ENCODE data around the gene NRDE2. TPM values are rescaled to one million over a fixed set of nuclear protein-coding genes. Genes with fewer than 3 reads are reported as not detected.

NRDE2 gene
- total RNA-seq, 1 donor from 2014 or later, result 22.2 TPM

DNA sequence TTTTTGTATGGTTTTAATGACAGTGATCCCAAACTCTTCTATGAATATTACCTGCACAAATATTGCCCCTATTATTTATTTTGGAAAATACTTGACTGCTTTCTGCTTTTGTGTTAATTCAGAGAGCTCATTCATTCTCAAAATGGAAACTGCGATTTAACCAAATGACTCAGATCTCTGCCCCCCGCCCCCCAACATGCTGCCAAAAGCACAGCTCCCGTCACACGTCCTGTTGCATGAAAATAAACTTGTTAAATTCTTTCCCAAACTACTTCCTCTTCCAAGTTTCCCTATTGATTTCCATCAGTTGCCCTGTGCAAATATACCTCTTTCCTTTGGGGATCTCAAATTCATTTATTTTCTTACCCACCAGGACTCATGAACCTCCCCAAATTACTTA is 18.0 kb upstream of the NRDE2 start:
- Histone ChIP-seq H3K4me1 (no peaks in the 10 kb centered on the region), H3K27ac (no peak overlapping the region), H3K27me3 (ENCODE audit: low read depth) (no peaks in the 10 kb centered on the region), H3K36me3 (no peaks in the 10 kb centered on the region), H3K9me3 (no peaks in the 10 kb centered on the region), H3K4me3 (no peak overlapping the region)
- intact Hi-C loops (cut with DNase I), result no loop called here
- no peak for ATAC-seq
- DNase-seq, result no peak
- TF ChIP-seq, protein P1, sequence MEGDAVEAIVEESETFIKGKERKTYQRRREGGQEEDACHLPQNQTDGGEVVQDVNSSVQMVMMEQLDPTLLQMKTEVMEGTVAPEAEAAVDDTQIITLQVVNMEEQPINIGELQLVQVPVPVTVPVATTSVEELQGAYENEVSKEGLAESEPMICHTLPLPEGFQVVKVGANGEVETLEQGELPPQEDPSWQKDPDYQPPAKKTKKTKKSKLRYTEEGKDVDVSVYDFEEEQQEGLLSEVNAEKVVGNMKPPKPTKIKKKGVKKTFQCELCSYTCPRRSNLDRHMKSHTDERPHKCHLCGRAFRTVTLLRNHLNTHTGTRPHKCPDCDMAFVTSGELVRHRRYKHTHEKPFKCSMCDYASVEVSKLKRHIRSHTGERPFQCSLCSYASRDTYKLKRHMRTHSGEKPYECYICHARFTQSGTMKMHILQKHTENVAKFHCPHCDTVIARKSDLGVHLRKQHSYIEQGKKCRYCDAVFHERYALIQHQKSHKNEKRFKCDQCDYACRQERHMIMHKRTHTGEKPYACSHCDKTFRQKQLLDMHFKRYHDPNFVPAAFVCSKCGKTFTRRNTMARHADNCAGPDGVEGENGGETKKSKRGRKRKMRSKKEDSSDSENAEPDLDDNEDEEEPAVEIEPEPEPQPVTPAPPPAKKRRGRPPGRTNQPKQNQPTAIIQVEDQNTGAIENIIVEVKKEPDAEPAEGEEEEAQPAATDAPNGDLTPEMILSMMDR (IDR thresholded peaks at IDR 0.05), result no peak

GRCh38 chr14:90348270-90348669 is 16.5 kb upstream of the NRDE2 start:
- Histone ChIP-seq H3K4me3 (no peak overlapping the region), H3K9me3 (no peaks in the 10 kb centered on the region), H3K27ac (no peak overlapping the region), H3K27me3 (ENCODE audit: low read depth) (no peaks in the 10 kb centered on the region), H3K4me1 (no peaks in the 10 kb centered on the region), H3K36me3 (no peaks in the 10 kb centered on the region)
- ATAC-seq, result no peak
- TF ChIP-seq, protein P1 (IDR thresholded peaks at IDR 0.05), result no peak
- intact Hi-C loops (cut with DNase I), result no loop called here
- no peak for DNase-seq

- DNase-seq (no peak), ATAC-seq (no peak)
- Histone ChIP-seq H3K27ac (no peak overlapping the region), H3K4me1 (no peaks in the 10 kb centered on the region), H3K36me3 (no peaks in the 10 kb centered on the region), H3K4me3 (no peak overlapping the region), H3K9me3 (no peaks in the 10 kb centered on the region), H3K27me3 (ENCODE audit: low read depth) (no peaks in the 10 kb centered on the region)
- TF ChIP-seq, protein P1 (IDR thresholded peaks at IDR 0.05), result no peak
- intact Hi-C loops (cut with DNase I), result no loop called here
These were observed 13.5 kb upstream of the NRDE2 start for GRCh38 chr14:90345239-90345557.

- no peaks in the 10 kb centered on the region for H3K4me1 ChIP-seq
- no peak overlapping the region for H3K27ac ChIP-seq
- no peak overlapping the region for H3K4me3 ChIP-seq
- TF ChIP-seq, protein P1 (IDR thresholded peaks at IDR 0.05), result no peak
- no peaks in the 10 kb centered on the region for H3K36me3 ChIP-seq
- DNase-seq (no peak), ATAC-seq (no peak)
- intact Hi-C loops (cut with DNase I), result no loop called here
- no peaks in the 10 kb centered on the region for H3K9me3 ChIP-seq
- H3K27me3 ChIP-seq (ENCODE audit: low read depth), result no peaks in the 10 kb centered on the region
These were observed 12.8 kb upstream of the NRDE2 start for GRCh38 chr14:90344331-90345238.

- no peak overlapping the region for H3K27ac ChIP-seq
- no peaks in the 10 kb centered on the region for H3K27me3 ChIP-seq (ENCODE audit: low read depth)
- no peaks in the 10 kb centered on the region for H3K4me1 ChIP-seq
- ATAC-seq (no peak), DNase-seq (no peak)
- H3K36me3 ChIP-seq, result no peaks in the 10 kb centered on the region
- H3K4me3 ChIP-seq, result no peak overlapping the region
- TF ChIP-seq, protein P1 (IDR thresholded peaks at IDR 0.05), result no peak
- H3K9me3 ChIP-seq, result no peaks in the 10 kb centered on the region
- intact Hi-C loops (cut with DNase I), result no loop called here
These were observed 10.6 kb upstream of the NRDE2 start for GRCh38 chr14:90342327-90342726.
